ENCODE results near the gene DCBLD1.

DNA sequence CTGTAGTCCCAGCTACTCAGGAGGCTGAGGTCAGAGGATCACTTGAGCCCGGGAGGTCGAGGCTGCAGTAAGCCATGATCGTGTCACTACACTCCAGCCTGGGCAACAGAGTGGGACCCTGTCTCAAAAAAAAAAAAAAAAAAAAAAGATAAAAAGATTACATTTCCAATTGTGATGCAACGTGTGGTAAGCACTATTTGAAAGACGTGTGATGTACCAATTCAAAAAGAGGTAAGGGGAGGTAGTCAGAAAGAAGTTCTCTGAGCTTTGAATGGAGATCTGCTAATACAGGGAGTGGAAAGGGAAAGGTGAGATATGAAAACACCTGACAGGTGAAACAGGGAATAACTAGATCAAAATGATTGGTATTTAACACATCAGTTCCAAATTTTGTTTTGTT is 108.0 kb downstream of the DCBLD1 start:
- TF ChIP-seq POLR2A (IDR thresholded peaks at IDR 0.05; ENCODE audit: extremely low read depth, insufficient read length) = no peak
- TF ChIP-seq, protein P1, sequence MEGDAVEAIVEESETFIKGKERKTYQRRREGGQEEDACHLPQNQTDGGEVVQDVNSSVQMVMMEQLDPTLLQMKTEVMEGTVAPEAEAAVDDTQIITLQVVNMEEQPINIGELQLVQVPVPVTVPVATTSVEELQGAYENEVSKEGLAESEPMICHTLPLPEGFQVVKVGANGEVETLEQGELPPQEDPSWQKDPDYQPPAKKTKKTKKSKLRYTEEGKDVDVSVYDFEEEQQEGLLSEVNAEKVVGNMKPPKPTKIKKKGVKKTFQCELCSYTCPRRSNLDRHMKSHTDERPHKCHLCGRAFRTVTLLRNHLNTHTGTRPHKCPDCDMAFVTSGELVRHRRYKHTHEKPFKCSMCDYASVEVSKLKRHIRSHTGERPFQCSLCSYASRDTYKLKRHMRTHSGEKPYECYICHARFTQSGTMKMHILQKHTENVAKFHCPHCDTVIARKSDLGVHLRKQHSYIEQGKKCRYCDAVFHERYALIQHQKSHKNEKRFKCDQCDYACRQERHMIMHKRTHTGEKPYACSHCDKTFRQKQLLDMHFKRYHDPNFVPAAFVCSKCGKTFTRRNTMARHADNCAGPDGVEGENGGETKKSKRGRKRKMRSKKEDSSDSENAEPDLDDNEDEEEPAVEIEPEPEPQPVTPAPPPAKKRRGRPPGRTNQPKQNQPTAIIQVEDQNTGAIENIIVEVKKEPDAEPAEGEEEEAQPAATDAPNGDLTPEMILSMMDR (IDR thresholded peaks at IDR 0.05; ENCODE audit: low read depth, low read length) = no peak
